HEK293T (cell line): ENCODE data around the gene WFDC2.

Source experiments
- BHLHE40 ChIP-seq: fragments of 450-650 bp; IDR thresholded peaks from 2 replicates; pipeline ENCODE4 v1.6.1; 2016; ENCODE audit warnings: mild to moderate bottlenecking, moderate library complexity, borderline replicate concordance
- CTBP1 ChIP-seq: fragments of 450-650 bp; IDR thresholded peaks from 2 replicates; pipeline ENCODE4 v1.6.1; 2016; ENCODE audit warnings: borderline replicate concordance
- FOXK2 ChIP-seq: fragments of 450-650 bp; IDR thresholded peaks from 2 replicates; pipeline ENCODE4 v1.6.1; 2016; ENCODE audit warnings: mild to moderate bottlenecking
- FOXM1 ChIP-seq: fragments of 450-650 bp; IDR thresholded peaks from 2 replicates; pipeline ENCODE4 v1.6.1; 2017; ENCODE audit warnings: mild to moderate bottlenecking, borderline replicate concordance
- HDGF ChIP-seq: fragments of 450-650 bp; IDR thresholded peaks from 2 replicates; pipeline ENCODE4 v1.6.1; 2017; ENCODE audit warnings: antibody characterized with exemption, borderline replicate concordance
- SP1 ChIP-seq: fragments of 450-650 bp; IDR thresholded peaks from 2 replicates; pipeline ENCODE4 v1.6.1; 2017
- SUZ12 ChIP-seq: fragments of 450-650 bp; IDR thresholded peaks from 2 replicates; pipeline ENCODE4 v1.6.1; 2016; ENCODE audit warnings: mild to moderate bottlenecking

- no peak for TF ChIP-seq HDGF
- TF ChIP-seq FOXM1 = no peak
- TF ChIP-seq BHLHE40 = no peak
- no peak for TF ChIP-seq SP1
- TF ChIP-seq FOXK2 = no peak
- TF ChIP-seq CTBP1 = no peak
- TF ChIP-seq SUZ12 = no peak
Observed at GRCh38 chr20:45459606-45460005, 9.9 kb upstream of the WFDC2 start.
